Naive thymus-derived CD4-positive, alpha-beta T cell (primary cell): ENCODE data around the gene SPCS1. TPM values are rescaled to one million over a fixed set of nuclear protein-coding genes. Genes with fewer than 3 reads are reported as not detected.
"Not testable (repeated sequence)": the region's sequence is repeated elsewhere in the genome, so short reads cannot be mapped to it uniquely, and the experiment has no call there.

Experiments used
- ATAC-seq: fragments of 150-1000 bp; cut with Tn5 transposase; 2 replicates; pipeline ENCODE4 v1.10.0; 2021; ENCODE audit warnings: mild to moderate bottlenecking, moderate library complexity
- CTCF ChIA-PET: fragments of 350-600 bp; sonication (Branson Sonifier 250); formaldehyde crosslinking; loops from one replicate; lab custom pipeline; 2021; ENCODE audit warnings: antibody characterized with exemption; lab: Charles Lee
- POLR2A ChIA-PET: fragments of 350-600 bp; sonication (Branson Sonifier 250); formaldehyde crosslinking; loops from one replicate; lab custom pipeline; 2021; ENCODE audit warnings: antibody characterized with exemption, inconsistent platforms; lab: Charles Lee
- DNase-seq, 9 donors: peaks; one replicate each; pipeline versions ENCODE4 v3.0.0 to v3.0.0-alpha.2; 2020 to 2022; ENCODE audit warnings: mixed read lengths in 1 of 9
- H3K27ac ChIP-seq: one replicate; pipeline ENCODE4 v1.7.0; 2013; ENCODE audit warnings: mild to moderate bottlenecking, low read depth, low read length, moderate library complexity
- H3K27me3 ChIP-seq, 2 donors: one replicate each; pipeline ENCODE4 v1.7.0; 2013; ENCODE audit warnings: low read length in 2 of 2, mild to moderate bottlenecking in 2 of 2, moderate library complexity in 2 of 2; ENCODE audit not compliant: control insufficient read depth in 2 of 2, insufficient read depth in 2 of 2
- H3K36me3 ChIP-seq, 3 experiments: 1 replicate in 2 of 3; 2 replicates in 1 of 3; pipeline ENCODE4 v1.7.0; 2013; ENCODE audit warnings: low read length in 3 of 3, mild to moderate bottlenecking in 3 of 3, moderate library complexity in 1 of 3; ENCODE audit not compliant: insufficient read depth in 3 of 3, control insufficient read depth in 2 of 3
- H3K4me1 ChIP-seq, 2 donors: one replicate each; pipeline ENCODE4 v1.7.0; 2013; ENCODE audit warnings: low read length in 2 of 2, mild to moderate bottlenecking in 2 of 2, moderate library complexity in 1 of 2; ENCODE audit not compliant: control insufficient read depth in 2 of 2, insufficient read depth in 2 of 2
- H3K4me3 ChIP-seq: 2 replicates; pipeline ENCODE4 v1.7.0; 2013; ENCODE audit warnings: mild to moderate bottlenecking, low read length
- H3K9me3 ChIP-seq, 3 experiments: 1 replicate in 2 of 3; 2 replicates in 1 of 3; pipeline ENCODE4 v1.7.0; 2013; ENCODE audit warnings: low read length in 3 of 3; ENCODE audit not compliant: control insufficient read depth in 2 of 3
- H3K27ac Mint-ChIP-seq, 9 donors: one replicate each; pipeline ENCODE4 v1.8.0; 2020 to 2022; ENCODE audit warnings: mixed read lengths in 9 of 9, mild to moderate bottlenecking in 8 of 9, moderate library complexity in 5 of 9, inconsistent platforms in 2 of 9
- H3K27me3 Mint-ChIP-seq, 5 donors: one replicate each; pipeline ENCODE4 v1.8.0; 2021 to 2022; ENCODE audit warnings: mixed read lengths in 5 of 5, mild to moderate bottlenecking in 1 of 5
- H3K36me3 Mint-ChIP-seq, 5 donors: one replicate each; pipeline ENCODE4 v1.8.0; 2020 to 2022; ENCODE audit warnings: mixed read lengths in 5 of 5, mild to moderate bottlenecking in 3 of 5, inconsistent platforms in 1 of 5
- H3K4me1 Mint-ChIP-seq, 7 donors: one replicate each; pipeline ENCODE4 v1.8.0; 2020 to 2022; ENCODE audit warnings: mixed read lengths in 7 of 7, mild to moderate bottlenecking in 3 of 7, inconsistent platforms in 1 of 7
- H3K4me3 Mint-ChIP-seq, 10 donors: one replicate each; pipeline ENCODE4 v1.8.0; 2020 to 2022; ENCODE audit warnings: mild to moderate bottlenecking in 10 of 10, mixed read lengths in 10 of 10, moderate library complexity in 6 of 10, inconsistent platforms in 2 of 10
- H3K9me3 Mint-ChIP-seq, 11 donors: one replicate each; pipeline ENCODE4 v1.8.0; 2020 to 2022; ENCODE audit warnings: mixed read lengths in 11 of 11, mild to moderate bottlenecking in 4 of 11, inconsistent platforms in 1 of 11, moderate library complexity in 1 of 11
- intact Hi-C, 2 donors: fragments of 100-400 bp; cut with micrococcal nuclease; formaldehyde crosslinking; loops; one replicate each; pipeline ENCODE4 v1.15.1; 2023
- polyA plus RNA-seq, 2 donors: library from polyadenylated mRNA; unstranded; fragments of 300-500 nt; fragmentation: Illumina TruSeq; gene quantifications; one replicate each; pipeline ENCODE4 v1.2.3, GENCODE V29; 2021
- total RNA-seq, 6 experiments: library from RNA in 5 of 6; stranded (reverse) in 5 of 6; gene quantifications; 1 replicate in 5 of 6; 2 replicates in 1 of 6; pipeline ENCODE4 v1.2.3 and lab custom pipeline; 2021 to 2026

The SPCS1 gene
- total and polyA plus RNA-seq, 7 experiments from 2014 or later = 55.0 to 379 (median 81.2) TPM

DNA sequence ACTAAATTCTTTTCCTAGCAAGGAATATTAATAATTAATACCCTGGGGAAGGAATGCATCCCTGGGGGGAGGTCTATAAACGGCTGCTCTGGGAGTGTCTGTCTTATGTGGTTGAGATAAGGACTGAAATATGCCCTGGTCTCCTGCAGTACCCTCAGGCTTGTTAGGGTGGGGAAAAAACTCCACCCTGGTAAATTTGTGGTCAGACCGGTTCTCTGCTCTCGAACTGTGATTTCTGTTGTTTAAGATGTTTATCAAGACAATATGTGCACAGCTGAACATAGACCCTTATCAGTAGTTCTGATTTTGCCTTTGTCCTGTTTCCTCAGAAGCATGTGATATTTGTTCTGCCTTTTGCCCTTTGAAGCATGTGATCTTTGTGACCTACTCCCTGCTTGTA, 22.8 kb downstream of the SPCS1 start:
- H3K27me3 ChIP-seq, H3K27ac Mint-ChIP-seq, H3K4me3 ChIP-seq, CTCF ChIA-PET, H3K27me3 Mint-ChIP-seq, H3K27ac ChIP-seq, H3K4me1 ChIP-seq, intact Hi-C loops, H3K9me3 ChIP-seq, POLR2A ChIA-PET, ATAC-seq, DNase-seq, H3K4me3 Mint-ChIP-seq: not testable (repeated sequence)
- H3K36me3 Mint-ChIP-seq = peaks cover 18 to 62% (median 57%) of the 10 kb centered on the region in 5 donors
- H3K9me3 Mint-ChIP-seq = peaks cover 0 to 42% (median 14%) of the 10 kb centered on the region in 11 donors
- peaks cover 0 to 16% (median 11%) of the 10 kb centered on the region in 3 experiments for H3K36me3 ChIP-seq
- peaks cover 0 to 15% (median 9%) of the 10 kb centered on the region in 7 donors for H3K4me1 Mint-ChIP-seq

DNA sequence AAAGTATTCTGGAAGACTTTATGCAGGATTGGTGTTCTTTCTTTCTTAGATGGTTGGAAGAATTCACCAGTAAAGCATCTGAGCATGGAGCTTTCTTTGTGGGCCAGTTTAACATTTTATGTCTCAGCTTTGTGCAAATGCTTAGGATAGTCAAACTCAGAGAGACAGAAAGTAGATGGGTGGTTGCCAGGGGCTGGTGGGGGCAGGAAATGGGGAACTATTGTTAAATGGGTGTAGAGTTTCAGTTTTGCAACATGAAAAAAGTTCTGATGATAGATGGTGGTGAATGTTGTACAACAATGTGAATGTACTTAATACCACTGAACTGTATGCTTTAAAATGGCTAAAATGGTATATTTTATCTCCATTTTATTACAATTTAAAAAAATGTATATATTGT, 24.8 kb downstream of the SPCS1 start:
- peak in 1 of 9 donors; percentile 7 for DNase-seq
- H3K27ac ChIP-seq = no peak overlapping the region
- intact Hi-C loops = no loop called here
- peaks cover 0 to 4% (median 0%) of the 10 kb centered on the region in 3 experiments for H3K9me3 ChIP-seq
- peak overlapping the region in 4 of 10 donors; percentile 3 to 39 (median 20) for H3K4me3 Mint-ChIP-seq
- ChIA-PET POLR2A (no interaction called here), CTCF (no interaction called here)
- H3K27me3 Mint-ChIP-seq = no peaks in the 10 kb centered on the region
- H3K4me1 ChIP-seq = peaks cover 0 to 2% of the 10 kb centered on the region in 2 donors
- H3K9me3 Mint-ChIP-seq = peaks cover 0 to 42% (median 14%) of the 10 kb centered on the region in 11 donors
- ATAC-seq = no peak
- peaks cover 0 to 15% (median 9%) of the 10 kb centered on the region in 7 donors for H3K4me1 Mint-ChIP-seq
- peaks cover 15 to 77% (median 68%) of the 10 kb centered on the region in 5 donors for H3K36me3 Mint-ChIP-seq
- no peak overlapping the region for H3K4me3 ChIP-seq
- H3K27ac Mint-ChIP-seq = peak overlapping the region in 8 of 9 donors; percentile 3 to 67 (median 14)
- H3K27me3 ChIP-seq = no peaks in the 10 kb centered on the region
- peaks cover 0 to 21% (median 11%) of the 10 kb centered on the region in 3 experiments for H3K36me3 ChIP-seq

DNA sequence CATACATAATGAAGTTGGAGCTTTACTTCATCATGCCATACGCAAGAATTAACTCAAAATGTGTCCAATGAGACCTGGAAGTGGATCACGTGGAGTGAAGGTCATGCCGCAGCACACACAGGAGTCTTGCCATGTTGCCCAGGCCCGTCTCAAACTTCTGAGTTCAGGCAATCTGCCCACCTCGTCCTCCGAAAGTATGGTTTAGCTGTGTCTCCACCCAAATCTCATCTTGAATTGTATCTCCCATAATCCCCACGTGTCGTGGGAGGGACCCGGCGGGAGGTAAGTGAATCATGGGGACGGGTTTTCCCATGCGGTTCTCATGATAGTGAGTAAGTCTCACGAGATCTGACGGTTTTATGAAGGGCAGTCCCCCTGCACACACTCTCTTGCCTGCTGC, 25.7 kb downstream of the SPCS1 start:
- Mint-ChIP-seq H3K4me1 (peaks cover 0 to 15% (median 9%) of the 10 kb centered on the region in 7 donors), H3K27me3 (no peaks in the 10 kb centered on the region), H3K27ac (peak overlapping the region in 1 of 9 donors; percentile 67), H3K9me3 (peaks cover 0 to 42% (median 14%) of the 10 kb centered on the region in 11 donors), H3K4me3 (no peak overlapping the region), H3K36me3 (peaks cover 15 to 76% (median 70%) of the 10 kb centered on the region in 5 donors)
- H3K9me3 ChIP-seq = peaks cover 0 to 4% (median 0%) of the 10 kb centered on the region in 3 experiments
- H3K4me3 ChIP-seq = no peak overlapping the region
- no peak overlapping the region for H3K27ac ChIP-seq
- intact Hi-C loops = no loop called here
- POLR2A ChIA-PET = no interaction called here
- no peaks in the 10 kb centered on the region for H3K27me3 ChIP-seq
- H3K36me3 ChIP-seq = peaks cover 0 to 21% (median 11%) of the 10 kb centered on the region in 3 experiments
- DNase-seq = no peak
- CTCF ChIA-PET = no interaction called here
- no peak for ATAC-seq
- peaks cover 0 to 2% of the 10 kb centered on the region in 2 donors for H3K4me1 ChIP-seq

DNA sequence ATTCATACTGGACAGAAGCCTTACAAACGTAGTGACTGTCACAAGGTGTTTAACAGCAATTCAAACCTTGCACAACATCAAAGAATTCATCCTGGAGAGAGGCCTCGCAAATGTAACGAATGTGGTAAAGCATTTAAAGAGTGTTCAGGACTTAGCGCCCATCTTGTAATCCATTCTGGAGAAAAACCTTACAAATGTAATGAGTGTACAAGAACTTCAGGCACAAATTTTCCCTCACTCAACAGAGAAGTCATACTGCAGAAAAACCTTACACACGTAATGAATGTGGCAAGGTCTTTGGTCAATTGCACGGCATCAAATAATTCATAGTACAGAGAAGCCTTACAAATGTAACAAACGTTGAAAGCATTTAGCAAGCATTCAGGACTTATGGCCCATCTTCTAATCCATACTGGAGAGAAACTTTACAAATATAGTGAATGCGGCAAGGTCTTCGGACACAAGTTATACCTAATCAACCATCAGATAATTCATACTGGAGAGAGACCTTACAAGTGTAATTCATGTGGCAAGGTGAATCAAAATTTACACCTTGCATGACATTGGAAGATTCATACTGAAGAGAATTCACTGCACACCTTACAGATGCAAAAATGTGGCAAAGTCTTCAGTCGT, 27.5 kb downstream of the SPCS1 start:
- Histone ChIP-seq H3K27ac (no peak overlapping the region), H3K27me3 (no peaks in the 10 kb centered on the region), H3K4me3 (no peak overlapping the region), H3K4me1 (peaks cover 0 to 2% of the 10 kb centered on the region in 2 donors), H3K9me3 (peaks cover 0 to 4% (median 0%) of the 10 kb centered on the region in 3 experiments), H3K36me3 (peaks cover 0 to 26% (median 11%) of the 10 kb centered on the region in 3 experiments)
- H3K36me3 Mint-ChIP-seq = peaks cover 15 to 70% (median 69%) of the 10 kb centered on the region in 5 donors
- ATAC-seq (no peak), DNase-seq (no peak)
- H3K27ac Mint-ChIP-seq = no peak overlapping the region
- no peak overlapping the region for H3K4me3 Mint-ChIP-seq
- POLR2A ChIA-PET = no interaction called here
- intact Hi-C loops = no loop called here
- H3K27me3 Mint-ChIP-seq = no peaks in the 10 kb centered on the region
- H3K4me1 Mint-ChIP-seq = peaks cover 0 to 15% (median 9%) of the 10 kb centered on the region in 7 donors
- peaks cover 0 to 38% (median 14%) of the 10 kb centered on the region in 11 donors for H3K9me3 Mint-ChIP-seq
- CTCF ChIA-PET = no interaction called here

DNA sequence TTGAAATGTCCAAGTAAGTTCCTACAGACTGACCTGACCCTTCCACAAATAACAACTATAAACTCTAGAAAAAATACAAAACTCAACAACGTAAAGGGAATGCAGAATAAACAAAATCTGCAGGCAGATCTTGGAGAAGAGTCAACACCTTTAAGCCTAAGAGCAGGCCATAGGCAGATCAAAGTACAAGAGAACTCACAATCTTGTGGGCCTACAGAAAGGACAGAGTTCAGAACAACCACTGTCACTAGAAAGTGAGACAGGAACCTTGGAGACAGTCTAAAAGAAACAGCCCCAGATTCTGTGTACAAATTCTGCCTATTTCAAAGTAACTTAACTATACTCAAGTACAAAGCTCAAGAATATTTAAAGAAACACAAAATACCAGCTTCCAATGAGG, 33.8 kb downstream of the SPCS1 start:
- H3K4me3 Mint-ChIP-seq = no peak overlapping the region
- ATAC-seq (no peak), DNase-seq (no peak)
- H3K27ac Mint-ChIP-seq = peak overlapping the region in 2 of 9 donors; percentile 26 to 39
- peaks cover 0 to 2% (median 0%) of the 10 kb centered on the region in 7 donors for H3K4me1 Mint-ChIP-seq
- Histone ChIP-seq H3K4me1 (no peaks in the 10 kb centered on the region), H3K9me3 (no peaks in the 10 kb centered on the region), H3K4me3 (no peak overlapping the region), H3K27me3 (no peaks in the 10 kb centered on the region), H3K36me3 (peaks cover 4 to 34% (median 10%) of the 10 kb centered on the region in 3 experiments), H3K27ac (no peak overlapping the region)
- POLR2A ChIA-PET = no interaction called here
- H3K36me3 Mint-ChIP-seq = peaks cover 4 to 46% (median 32%) of the 10 kb centered on the region in 5 donors
- H3K9me3 Mint-ChIP-seq = no peaks in the 10 kb centered on the region
- intact Hi-C loops = loop anchor here in 1 of 2 donors (5.0 kb wide), 1 partner anchor 248 kb away; no protein-coding TSS in a partner anchor
- no peaks in the 10 kb centered on the region for H3K27me3 Mint-ChIP-seq
- CTCF ChIA-PET = no interaction called here

DNA sequence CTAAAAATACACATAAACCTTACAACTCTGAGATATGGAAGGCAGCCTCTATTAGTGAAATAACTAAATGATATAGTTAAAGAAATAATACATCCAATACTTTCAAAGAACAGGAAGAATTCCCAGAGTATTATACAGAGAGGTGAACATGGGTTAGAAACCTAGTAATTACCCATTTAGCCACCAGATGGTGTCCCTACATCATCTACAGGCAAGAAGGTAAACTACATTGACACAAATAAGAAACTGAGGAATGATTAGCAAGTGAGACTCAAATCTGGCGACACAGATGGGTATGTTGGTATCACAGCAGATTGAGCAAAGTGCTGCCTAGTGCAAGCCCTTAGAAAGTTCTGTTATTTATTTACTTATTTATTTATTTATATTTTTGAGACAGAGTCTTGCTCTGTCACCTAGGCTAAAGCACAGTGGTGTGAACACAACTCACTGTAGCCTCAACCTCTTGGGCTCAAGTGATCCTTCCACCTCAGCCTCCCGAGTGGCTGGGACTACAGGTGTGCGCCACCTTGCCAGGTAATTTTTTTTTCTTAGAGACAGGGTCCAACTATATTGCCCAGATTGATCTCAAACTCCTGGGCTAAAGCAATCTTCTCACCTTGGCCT, 36.6 kb downstream of the SPCS1 start:
- no peaks in the 10 kb centered on the region for H3K27me3 Mint-ChIP-seq
- peaks cover 13 to 46% (median 27%) of the 10 kb centered on the region in 5 donors for H3K36me3 Mint-ChIP-seq
- H3K9me3 ChIP-seq = no peaks in the 10 kb centered on the region
- H3K36me3 ChIP-seq = peaks cover 4 to 51% (median 13%) of the 10 kb centered on the region in 3 experiments
- no peak overlapping the region for H3K27ac ChIP-seq
- H3K4me1 Mint-ChIP-seq = peaks cover 0 to 2% (median 0%) of the 10 kb centered on the region in 7 donors
- ATAC-seq (peak; percentile 50), DNase-seq (peak in 5 of 9 donors; percentile 18 to 35 (median 20))
- intact Hi-C loops = loop anchor here (1.0 to 5.0 kb wide), 7 partner anchors 56 to 454 kb away; partner anchors contain the start of gene SFMBT1 (in 1 of the 2)
- H3K27ac Mint-ChIP-seq = no peak overlapping the region
- ChIA-PET CTCF (interaction anchor here (0.7 to 1.4 kb wide), 5 partner anchors 42 to 330 kb away, joined by 3 to 7 read pairs (median 3); no protein-coding TSS in a partner anchor), POLR2A (no interaction called here)
- no peaks in the 10 kb centered on the region for H3K27me3 ChIP-seq
- no peaks in the 10 kb centered on the region for H3K4me1 ChIP-seq
- no peaks in the 10 kb centered on the region for H3K9me3 Mint-ChIP-seq
- H3K4me3 Mint-ChIP-seq = no peak overlapping the region
- no peak overlapping the region for H3K4me3 ChIP-seq
